NCI-H2107 (cell line): Measurements from ENCODE around the gene PRSS50.
"Not testable (repeated sequence)": the region's sequence is repeated elsewhere in the genome, so short reads cannot be mapped to it uniquely, and the experiment has no call there.

Source experiments
- DNase-seq: peaks from one replicate; lab custom pipeline; 2025; lab: John Stamatoyannopoulos, UW

Gene PRSS50

GRCh38 chr3:46717447-46718231 is at the start of gene PRSS50:
Gene PRSS50, minus strand, starts transcription at chr3:46717869. Its CDS starts 45 bp downstream, at chr3:46717824.
- DNase-seq = no peak

- DNase-seq = no peak
Observed at GRCh38 chr3:46764206-46764605, 46.5 kb upstream of the PRSS50 start.

GRCh38 chr3:46763178-46763577 is 45.5 kb upstream of the PRSS50 start:
- no peak for DNase-seq

- no peak for DNase-seq
Observed at GRCh38 chr3:46759239-46760167, 41.8 kb upstream of the PRSS50 start.

- no peak for DNase-seq
Observed at GRCh38 chr3:46756642-46757041, 39.0 kb upstream of the PRSS50 start.

- no peak for DNase-seq
Observed at GRCh38 chr3:46755646-46756045, 38.0 kb upstream of the PRSS50 start.

- DNase-seq = not testable (repeated sequence)
Observed at GRCh38 chr3:46753127-46753526, 35.5 kb upstream of the PRSS50 start.

GRCh38 chr3:46750555-46751038 is 32.9 kb upstream of the PRSS50 start:
- no peak for DNase-seq

- DNase-seq = no peak
Observed at GRCh38 chr3:46749129-46749528, 31.5 kb upstream of the PRSS50 start.

GRCh38 chr3:46748170-46748569 is 30.5 kb upstream of the PRSS50 start:
- no peak for DNase-seq

- no peak for DNase-seq
Observed at GRCh38 chr3:46746711-46747110, 29.0 kb upstream of the PRSS50 start.

- no peak for DNase-seq
Observed at GRCh38 chr3:46742992-46743585, 25.4 kb upstream of the PRSS50 start.

GRCh38 chr3:46739565-46739964 is 21.9 kb upstream of the PRSS50 start:
- not testable (repeated sequence) for DNase-seq

- DNase-seq = no peak
Observed at GRCh38 chr3:46737329-46737731, 19.7 kb upstream of the PRSS50 start.

GRCh38 chr3:46736006-46736872 is 18.6 kb upstream of the PRSS50 start:
- DNase-seq = no peak

GRCh38 chr3:46734773-46735172 is 17.1 kb upstream of the PRSS50 start:
- DNase-seq = no peak

GRCh38 chr3:46733026-46733800 is 15.5 kb upstream of the PRSS50 start:
- no peak for DNase-seq

GRCh38 chr3:46731795-46732194 is 14.1 kb upstream of the PRSS50 start:
- DNase-seq = no peak

- DNase-seq = no peak
Observed at GRCh38 chr3:46730819-46731218, 13.2 kb upstream of the PRSS50 start.

- DNase-seq = no peak
Observed at GRCh38 chr3:46729038-46729437, 11.4 kb upstream of the PRSS50 start.
